OCI-LY7 (cell line): Measurements from ENCODE around the gene RAPGEF4.

ENCODE experiments used
- CTCF ChIP-seq: fragments of 200-600 bp; sonication (generic); conservative IDR thresholded peaks from 2 replicates; pipeline ENCODE4 v1.5.1; 2014; ENCODE audit warnings: mild to moderate bottlenecking, antibody characterized with exemption, low read length, moderate library complexity, mixed read lengths
- EZH2phosphoT487 ChIP-seq: fragments of 200-600 bp; sonication (generic); IDR thresholded peaks from 2 replicates; pipeline ENCODE4 v1.6.1; 2018; ENCODE audit warnings: low read depth, borderline replicate concordance, mild to moderate bottlenecking, mixed run types, antibody characterized with exemption, low read length, moderate library complexity, mixed read lengths

GRCh38 chr2:172993139-172993538 is 257.5 kb downstream of the RAPGEF4 start:
- TF ChIP-seq CTCF = no peak
- no peak for TF ChIP-seq EZH2phosphoT487
